Body of pancreas (tissue), 4 donors: ENCODE results near the gene PGS1. TPM values are rescaled to one million over a fixed set of nuclear protein-coding genes. Genes with fewer than 3 reads are reported as not detected.

Experiments used
- ATAC-seq: fragments of 150-250 bp; one replicate; pipeline ENCODE4 v1.9.1; 2016
- DNase-seq, 4 donors: peaks; one replicate each; pipeline ENCODE4 v3.0.0-alpha.2; 2019
- H3K27ac ChIP-seq, 4 donors: fragments of 200-600 bp; sonication (generic); 1 replicate in 3 of 4; 2 replicates in 1 of 4; pipeline versions ENCODE4 v1.5.1 to v1.6.1; 2016 to 2019; ENCODE audit warnings: mild to moderate bottlenecking in 1 of 4, mixed read lengths in 1 of 4, moderate library complexity in 1 of 4
- H3K27me3 ChIP-seq, 2 donors: fragments of 200-600 bp; sonication (generic); one replicate each; pipeline ENCODE4 v1.6.0; 2016; ENCODE audit warnings: mild to moderate bottlenecking in 1 of 2
- H3K36me3 ChIP-seq, 2 donors: fragments of 200-600 bp; sonication (generic); replicated peaks in 1 of 2; 2 replicates each; pipeline ENCODE4 v1.5.1; 2016; ENCODE audit warnings: low read depth in 2 of 2; ENCODE audit not compliant: insufficient read depth in 1 of 2
- H3K4me1 ChIP-seq: fragments of 200-600 bp; sonication (generic); one replicate; pipeline ENCODE4 v1.6.0; 2016
- H3K4me3 ChIP-seq, 2 donors: fragments of 200-600 bp; sonication (generic); 1 replicate in 1 of 2; 2 replicates in 1 of 2; pipeline ENCODE4 v1.5.1; 2016 to 2019
- H3K9me3 ChIP-seq, 3 donors: fragments of 200-600 bp; sonication (generic); 1 replicate in 2 of 3; 2 replicates in 1 of 3; pipeline ENCODE4 v1.5.1; 2016
- POLR2A ChIP-seq, 3 donors: fragments of 450-650 bp; IDR thresholded peaks; one replicate each; pipeline ENCODE4 v1.6.1; 2016; ENCODE audit warnings: antibody characterized with exemption in 3 of 3, mild to moderate bottlenecking in 2 of 3
- WGBS, 2 donors: methylation state at CpG; one replicate each; pipeline ENCODE4 v1.1.5; 2017; 5-methylcytosine and 5-hydroxymethylcytosine counted together
- intact Hi-C: fragments of 100-400 bp; cut with DNase I; formaldehyde crosslinking; loops from one replicate; pipeline ENCODE4 v1.15.1; 2023
- total RNA-seq, 2 donors: library from RNA; depleted of rRNA; stranded (reverse); fragments of >200 nt; gene quantifications; one replicate each; pipeline ENCODE4 v1.1.0, GENCODE V29; 2016
- TF ChIP-seq, protein P1 (sequence below), 7 experiments: fragments of 450-650 bp in 4 of 7; fragments of 200-600 bp in 3 of 7; sonication (generic) in 3 of 7; IDR thresholded peaks; one replicate each; pipeline ENCODE4 v1.5.1; 2016 to 2019; ENCODE audit warnings: antibody characterized with exemption in 7 of 7

PGS1 gene
- total RNA-seq, 2 donors from 2014 or later, result 17.1 to 30.4 TPM

DNA sequence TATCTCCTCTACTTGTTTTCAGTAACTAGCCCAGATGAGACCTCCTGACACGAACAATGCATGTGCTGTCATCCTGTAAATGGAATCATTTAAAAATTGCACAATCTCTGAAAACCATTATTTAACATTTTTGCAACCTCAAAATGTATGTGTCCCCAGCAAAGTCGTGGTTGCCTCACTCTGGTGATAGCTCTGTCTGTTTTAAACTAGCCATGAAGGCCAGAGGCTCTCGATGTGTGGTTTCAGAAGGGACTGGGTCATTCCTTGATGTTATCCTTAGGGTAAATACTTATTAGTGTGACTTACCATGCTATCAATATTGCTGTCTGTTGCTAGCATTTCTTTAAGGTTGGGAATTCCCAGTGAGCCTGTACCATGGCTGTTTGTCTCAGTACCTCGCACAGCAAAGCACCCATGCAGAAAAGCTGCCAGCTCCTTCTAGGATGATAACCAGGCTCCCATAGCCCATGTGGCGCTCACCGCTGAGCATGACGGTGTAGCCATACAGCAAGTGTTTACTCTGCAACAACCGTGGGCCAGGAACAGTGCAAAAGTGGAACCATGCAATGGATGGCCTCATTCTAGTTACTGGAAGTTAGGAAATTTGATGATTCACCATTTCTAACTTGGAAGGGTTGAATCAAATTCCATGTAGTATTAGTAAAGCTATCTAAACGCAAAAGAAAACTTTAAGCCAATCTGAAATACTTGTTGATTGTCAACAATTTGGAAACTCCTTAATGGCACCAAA lies 2.9 kb upstream of the PGS1 start:
- DNase-seq (peak in 3 of 4 donors; percentile 33 to 63 (median 37)), ATAC-seq (peak; percentile 25)
- 39 to 53% methylated on average over 9 of the region's 9 CpGs for WGBS, 2 donors
- intact Hi-C loops, result no loop called here
- H3K27me3 ChIP-seq, result no peaks in the 10 kb centered on the region
- peaks cover 22% of the 10 kb centered on the region for H3K4me1 ChIP-seq
- no peaks in the 10 kb centered on the region for H3K9me3 ChIP-seq
- no peak for TF ChIP-seq POLR2A (IDR thresholded peaks at IDR 0.05)
- TF ChIP-seq, protein P1, sequence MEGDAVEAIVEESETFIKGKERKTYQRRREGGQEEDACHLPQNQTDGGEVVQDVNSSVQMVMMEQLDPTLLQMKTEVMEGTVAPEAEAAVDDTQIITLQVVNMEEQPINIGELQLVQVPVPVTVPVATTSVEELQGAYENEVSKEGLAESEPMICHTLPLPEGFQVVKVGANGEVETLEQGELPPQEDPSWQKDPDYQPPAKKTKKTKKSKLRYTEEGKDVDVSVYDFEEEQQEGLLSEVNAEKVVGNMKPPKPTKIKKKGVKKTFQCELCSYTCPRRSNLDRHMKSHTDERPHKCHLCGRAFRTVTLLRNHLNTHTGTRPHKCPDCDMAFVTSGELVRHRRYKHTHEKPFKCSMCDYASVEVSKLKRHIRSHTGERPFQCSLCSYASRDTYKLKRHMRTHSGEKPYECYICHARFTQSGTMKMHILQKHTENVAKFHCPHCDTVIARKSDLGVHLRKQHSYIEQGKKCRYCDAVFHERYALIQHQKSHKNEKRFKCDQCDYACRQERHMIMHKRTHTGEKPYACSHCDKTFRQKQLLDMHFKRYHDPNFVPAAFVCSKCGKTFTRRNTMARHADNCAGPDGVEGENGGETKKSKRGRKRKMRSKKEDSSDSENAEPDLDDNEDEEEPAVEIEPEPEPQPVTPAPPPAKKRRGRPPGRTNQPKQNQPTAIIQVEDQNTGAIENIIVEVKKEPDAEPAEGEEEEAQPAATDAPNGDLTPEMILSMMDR (IDR thresholded peaks at IDR 0.05), result no peak
- no peaks in the 10 kb centered on the region for H3K36me3 ChIP-seq
- no peak overlapping the region for H3K4me3 ChIP-seq
- peak overlapping the region in 2 of 4 donors; percentile 37 to 57 for H3K27ac ChIP-seq

DNA sequence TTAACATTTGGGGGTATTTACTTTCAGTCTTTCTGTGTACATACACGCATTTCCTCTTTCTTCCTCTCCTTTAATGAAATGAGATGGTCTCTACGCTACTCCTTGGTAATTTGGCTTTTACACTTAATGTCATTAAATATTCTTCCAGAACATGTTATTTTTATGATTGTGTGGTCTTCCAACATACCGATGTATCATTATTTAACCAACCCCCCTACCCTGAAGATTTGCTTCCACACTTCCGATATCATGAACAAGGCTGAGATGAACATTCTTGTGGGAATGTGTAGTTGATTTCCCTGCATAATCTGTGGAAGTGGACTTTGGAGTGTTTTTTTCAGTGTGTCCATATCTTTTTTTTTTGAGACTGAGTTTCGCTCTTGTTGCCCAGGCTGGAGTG lies 2.3 kb upstream of the PGS1 start:
- TF ChIP-seq, protein P1 (IDR thresholded peaks at IDR 0.05), result no peak
- no peak for TF ChIP-seq POLR2A (IDR thresholded peaks at IDR 0.05)
- Histone ChIP-seq H3K9me3 (no peaks in the 10 kb centered on the region), H3K27me3 (no peaks in the 10 kb centered on the region), H3K4me3 (no peak overlapping the region), H3K4me1 (peaks cover 28% of the 10 kb centered on the region), H3K27ac (peak overlapping the region in 1 of 4 donors; percentile 57), H3K36me3 (no peaks in the 10 kb centered on the region)
- intact Hi-C loops, result no loop called here
- WGBS, 2 donors, result 73 to 85% methylated on average over 5 of the region's 5 CpGs
- ATAC-seq (no peak), DNase-seq (no peak)

DNA sequence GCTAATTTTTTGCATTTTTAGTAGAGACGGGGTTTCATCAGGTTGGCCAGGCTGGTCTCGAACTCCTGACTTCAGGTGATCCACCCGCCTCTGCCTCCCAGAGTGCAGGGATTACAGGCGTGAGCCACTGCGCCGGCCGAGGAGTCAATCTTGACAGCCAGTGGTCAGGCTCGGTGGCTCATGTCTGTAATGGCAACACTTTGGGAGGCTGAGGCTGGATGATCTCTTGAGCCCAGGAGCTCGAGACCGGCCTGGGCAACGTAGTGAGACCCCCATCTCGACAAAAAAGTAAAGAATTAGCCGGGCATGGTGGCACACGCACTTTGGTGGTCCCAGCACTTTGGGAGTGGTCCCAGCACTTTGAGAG lies 608 bp upstream of the PGS1 start:
- no peak for DNase-seq
- Histone ChIP-seq H3K27ac (peak overlapping the region; percentile 48 to 88 (median 78)), H3K4me1 (peaks cover 35% of the 10 kb centered on the region), H3K4me3 (peak overlapping the region; percentile 67 to 91), H3K9me3 (no peaks in the 10 kb centered on the region), H3K36me3 (no peaks in the 10 kb centered on the region), H3K27me3 (no peaks in the 10 kb centered on the region)
- intact Hi-C loops, result no loop called here
- no peak for TF ChIP-seq POLR2A (IDR thresholded peaks at IDR 0.05)
- TF ChIP-seq, protein P1 (IDR thresholded peaks at IDR 0.05), result no peak
- no peak for ATAC-seq
- WGBS, 2 donors, result 47 to 65% methylated on average over 7 to 14 of the region's 14 CpGs

DNA sequence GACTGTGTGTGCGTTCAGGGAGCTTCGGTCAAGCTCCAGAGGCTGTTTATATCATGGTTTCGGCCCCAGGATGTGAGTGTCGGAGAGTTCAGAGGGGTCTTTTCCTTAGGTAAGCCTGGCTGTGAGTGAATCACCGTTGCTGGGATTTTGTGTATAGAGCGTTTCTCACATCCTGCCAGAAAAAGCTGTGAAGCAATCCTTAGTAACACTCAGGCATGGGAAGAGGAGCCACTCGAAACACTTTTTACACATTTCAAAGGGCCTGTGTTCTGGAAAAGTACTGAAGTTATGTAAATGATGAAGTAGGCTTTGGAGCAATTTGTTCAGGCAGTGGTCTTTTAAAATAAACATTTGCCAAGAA lies 662 bp downstream of the PGS1 start:
- Histone ChIP-seq H3K9me3 (no peaks in the 10 kb centered on the region), H3K36me3 (no peaks in the 10 kb centered on the region), H3K4me3 (peak overlapping the region; percentile 67 to 91), H3K27ac (peak overlapping the region; percentile 19 to 88 (median 78)), H3K4me1 (peaks cover 41% of the 10 kb centered on the region), H3K27me3 (no peaks in the 10 kb centered on the region)
- ATAC-seq (no peak), DNase-seq (no peak)
- WGBS, 2 donors, result 5% methylated on average over 5 to 7 of the region's 7 CpGs
- intact Hi-C loops, result no loop called here
- TF ChIP-seq POLR2A (IDR thresholded peaks at IDR 0.05), result no peak
- TF ChIP-seq, protein P1 (IDR thresholded peaks at IDR 0.05), result no peak

DNA sequence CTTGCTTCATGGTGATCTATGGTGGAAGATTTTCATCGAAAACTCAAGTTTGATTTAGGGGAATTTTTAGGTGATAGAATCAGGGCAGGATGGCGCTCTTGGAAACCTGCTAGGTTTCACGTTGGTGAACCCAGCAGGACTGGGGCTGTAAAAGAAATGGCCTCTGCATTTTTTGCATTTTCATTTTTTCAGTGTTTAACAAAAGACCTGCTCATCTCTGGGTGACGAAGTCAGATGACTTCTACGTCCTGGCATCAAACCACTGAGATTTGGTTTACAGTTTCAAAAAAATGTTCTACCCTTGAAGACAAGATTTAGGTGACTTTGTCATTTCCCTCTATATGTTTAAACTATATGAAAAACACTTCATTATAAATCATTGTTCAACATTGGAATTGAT lies 1.9 kb downstream of the PGS1 start:
- peaks cover 41% of the 10 kb centered on the region for H3K4me1 ChIP-seq
- TF ChIP-seq, protein P1 (IDR thresholded peaks at IDR 0.05), result no peak
- no peak for TF ChIP-seq POLR2A (IDR thresholded peaks at IDR 0.05)

More for the DNA sequence above, 1.9 kb downstream of the PGS1 start:
- intact Hi-C loops, result no loop called here
- no peak for DNase-seq
- H3K4me3 ChIP-seq, result no peak overlapping the region
- no peak overlapping the region for H3K27ac ChIP-seq
- H3K27me3 ChIP-seq, result no peaks in the 10 kb centered on the region
- no peaks in the 10 kb centered on the region for H3K36me3 ChIP-seq
- 76% methylated on average over 5 of the region's 5 CpGs for WGBS, 2 donors
- no peak for ATAC-seq
- H3K9me3 ChIP-seq, result no peaks in the 10 kb centered on the region
